HEK293 (cell line): Measurements from ENCODE around the gene C10orf88.

ENCODE experiments used
- BCL11A ChIP-seq: fragments of 450-650 bp; formaldehyde crosslinking; IDR thresholded peaks from 2 replicates; pipeline ENCODE4 v1.5.1; 2016; ENCODE audit warnings: low read depth, missing biosample characterization, missing genetic modification characterization
- KLF1 ChIP-seq: fragments of 450-650 bp; formaldehyde crosslinking; IDR thresholded peaks from 2 replicates; pipeline ENCODE4 v1.5.1; 2016; ENCODE audit warnings: missing biosample characterization, missing genetic modification characterization
- SCRT2 ChIP-seq: fragments of 450-650 bp; formaldehyde crosslinking; IDR thresholded peaks from 2 replicates; pipeline ENCODE4 v1.5.1; 2016; ENCODE audit warnings: missing biosample characterization, missing genetic modification characterization
- TRIM28 ChIP-seq: IDR thresholded peaks from 2 replicates; pipeline ENCODE4 v1.6.1; 2011; ENCODE audit warnings: low read length, control low read depth, borderline replicate concordance
- ZBTB48 ChIP-seq: fragments of 450-650 bp; formaldehyde crosslinking; IDR thresholded peaks from 2 replicates; pipeline ENCODE4 v1.5.1; 2016; ENCODE audit warnings: missing biosample characterization, missing genetic modification characterization
- ZBTB8A ChIP-seq: fragments of 450-650 bp; formaldehyde crosslinking; IDR thresholded peaks from 2 replicates; pipeline ENCODE4 v1.5.1; 2016; ENCODE audit warnings: missing biosample characterization, missing genetic modification characterization
- ZIC2 ChIP-seq: fragments of 450-650 bp; formaldehyde crosslinking; IDR thresholded peaks from 2 replicates; pipeline ENCODE4 v1.5.1; 2016; ENCODE audit warnings: missing biosample characterization, missing genetic modification characterization
- ZNF174 ChIP-seq: fragments of 450-650 bp; formaldehyde crosslinking; IDR thresholded peaks from 2 replicates; pipeline ENCODE4 v1.5.0; 2017; ENCODE audit warnings: missing biosample characterization, mild to moderate bottlenecking, missing genetic modification characterization
- ZNF239 ChIP-seq: fragments of 450-650 bp; formaldehyde crosslinking; IDR thresholded peaks from 2 replicates; pipeline ENCODE4 v1.5.1; 2016; ENCODE audit warnings: missing biosample characterization, missing genetic modification characterization
- ZNF248 ChIP-seq: fragments of 450-650 bp; formaldehyde crosslinking; IDR thresholded peaks from 2 replicates; pipeline ENCODE4 v1.5.1; 2017; ENCODE audit warnings: missing biosample characterization, missing genetic modification characterization
- ZNF311 ChIP-seq: fragments of 450-650 bp; formaldehyde crosslinking; IDR thresholded peaks from 2 replicates; pipeline ENCODE4 v1.5.1; 2017; ENCODE audit warnings: missing biosample characterization, missing genetic modification characterization, borderline replicate concordance
- ZNF354C ChIP-seq: fragments of 450-650 bp; formaldehyde crosslinking; IDR thresholded peaks from 2 replicates; pipeline ENCODE4 v1.5.1; 2016; ENCODE audit warnings: missing biosample characterization, missing genetic modification characterization, low read depth, borderline replicate concordance
- ZNF366 ChIP-seq: fragments of 450-650 bp; formaldehyde crosslinking; conservative IDR thresholded peaks from 2 replicates; pipeline ENCODE4 v1.5.1; 2016; ENCODE audit warnings: missing biosample characterization, missing genetic modification characterization
- ZNF37A ChIP-seq: fragments of 450-650 bp; IDR thresholded peaks from 2 replicates; pipeline ENCODE4 v1.5.1; 2018; ENCODE audit warnings: missing biosample characterization, missing genetic modification characterization
- ZNF529 ChIP-seq: fragments of 450-650 bp; formaldehyde crosslinking; IDR thresholded peaks from 2 replicates; pipeline ENCODE4 v1.5.1; 2017; ENCODE audit warnings: missing genetic modification characterization, missing biosample characterization; ENCODE audit not compliant: insufficient replicate concordance
- ZNF621 ChIP-seq: fragments of 450-650 bp; formaldehyde crosslinking; IDR thresholded peaks from 2 replicates; pipeline ENCODE4 v1.5.1; 2017; ENCODE audit warnings: missing biosample characterization, missing genetic modification characterization
- ZNF624 ChIP-seq: fragments of 450-650 bp; formaldehyde crosslinking; IDR thresholded peaks from 2 replicates; pipeline ENCODE4 v1.5.1; 2017; ENCODE audit warnings: missing biosample characterization, missing genetic modification characterization
- ZNF677 ChIP-seq: fragments of 450-650 bp; IDR thresholded peaks from 2 replicates; pipeline ENCODE4 v1.5.0; 2018; ENCODE audit warnings: missing biosample characterization, mild to moderate bottlenecking, missing genetic modification characterization, moderate library complexity
- ZNF785 ChIP-seq: fragments of 450-650 bp; formaldehyde crosslinking; IDR thresholded peaks from 2 replicates; pipeline ENCODE4 v1.5.1; 2016; ENCODE audit warnings: missing biosample characterization, missing genetic modification characterization
- ZSCAN23 ChIP-seq: fragments of 450-650 bp; formaldehyde crosslinking; IDR thresholded peaks from 2 replicates; pipeline ENCODE4 v1.5.1; 2016; ENCODE audit warnings: missing biosample characterization, missing genetic modification characterization
- ZXDB ChIP-seq: fragments of 450-650 bp; formaldehyde crosslinking; IDR thresholded peaks from 2 replicates; pipeline ENCODE4 v1.5.1; 2016; ENCODE audit warnings: missing biosample characterization, missing genetic modification characterization
- TF ChIP-seq, protein P1 (sequence below): fragments of 450-650 bp; formaldehyde crosslinking; IDR thresholded peaks from 2 replicates; pipeline ENCODE4 v1.5.1; 2016; ENCODE audit warnings: missing biosample characterization, missing genetic modification characterization
- TF ChIP-seq, protein P2 (sequence below): fragments of 450-650 bp; formaldehyde crosslinking; IDR thresholded peaks from 2 replicates; pipeline ENCODE4 v1.5.1; 2016; ENCODE audit warnings: missing biosample characterization, missing genetic modification characterization
- TF ChIP-seq, protein P3 (sequence below): fragments of 450-650 bp; formaldehyde crosslinking; IDR thresholded peaks from 2 replicates; pipeline ENCODE4 v1.5.1; 2016; ENCODE audit warnings: missing biosample characterization, missing genetic modification characterization
- TF ChIP-seq, protein P4 (sequence below): fragments of 450-650 bp; IDR thresholded peaks from 2 replicates; pipeline ENCODE4 v1.5.1; 2018; ENCODE audit warnings: missing biosample characterization, mild to moderate bottlenecking, missing genetic modification characterization
- TF ChIP-seq, protein P5 (sequence below): fragments of 450-650 bp; formaldehyde crosslinking; IDR thresholded peaks from 2 replicates; pipeline ENCODE4 v1.5.1; 2016; ENCODE audit warnings: missing biosample characterization, missing genetic modification characterization, low read depth
- TF ChIP-seq, protein P6 (sequence below): fragments of 450-650 bp; formaldehyde crosslinking; IDR thresholded peaks from 2 replicates; pipeline ENCODE4 v1.5.0; 2017; ENCODE audit warnings: missing biosample characterization, missing genetic modification characterization, borderline replicate concordance

Gene C10orf88

DNA sequence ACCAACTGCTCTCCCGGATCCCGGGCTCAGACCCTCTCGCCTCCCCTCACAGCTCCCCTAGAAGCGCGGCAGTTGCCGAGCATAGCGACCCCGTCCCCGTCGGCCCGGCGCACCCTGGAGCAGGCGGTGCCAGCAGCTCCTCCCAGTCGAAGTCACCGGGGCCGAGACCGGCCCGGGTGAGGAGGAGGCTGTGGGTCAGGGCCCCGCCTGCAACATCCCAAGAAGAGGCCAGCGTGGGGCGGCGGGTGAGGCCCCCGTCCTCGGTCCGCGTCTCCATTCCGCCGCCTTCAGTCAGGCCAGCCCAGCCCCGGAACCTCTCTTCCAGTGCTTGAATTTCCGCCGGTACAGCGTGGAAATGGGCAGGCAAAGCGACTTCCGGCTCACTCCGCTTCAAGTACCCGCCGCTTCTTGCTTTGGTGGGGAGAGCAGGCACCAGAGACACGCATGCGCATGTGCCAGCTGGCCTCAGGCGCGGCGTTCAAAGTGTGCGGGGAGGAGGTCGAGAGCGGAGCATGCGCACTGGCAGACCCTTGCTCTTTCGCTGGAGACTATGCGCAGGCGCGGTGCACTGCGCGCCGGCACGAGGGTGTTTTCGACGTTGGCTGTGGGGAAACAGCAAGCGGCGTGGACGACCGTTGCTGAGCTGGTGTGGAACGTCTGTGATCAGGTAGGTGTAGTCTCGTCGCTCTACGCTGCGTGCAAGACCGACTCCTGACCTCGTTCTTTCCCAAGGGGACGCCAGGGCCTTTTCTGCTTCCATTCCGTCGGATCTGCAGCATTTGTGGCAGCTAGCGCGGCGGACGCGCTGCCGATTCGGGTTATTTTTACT is at the start of gene C10orf88 (continued):
- TF ChIP-seq, protein P1, sequence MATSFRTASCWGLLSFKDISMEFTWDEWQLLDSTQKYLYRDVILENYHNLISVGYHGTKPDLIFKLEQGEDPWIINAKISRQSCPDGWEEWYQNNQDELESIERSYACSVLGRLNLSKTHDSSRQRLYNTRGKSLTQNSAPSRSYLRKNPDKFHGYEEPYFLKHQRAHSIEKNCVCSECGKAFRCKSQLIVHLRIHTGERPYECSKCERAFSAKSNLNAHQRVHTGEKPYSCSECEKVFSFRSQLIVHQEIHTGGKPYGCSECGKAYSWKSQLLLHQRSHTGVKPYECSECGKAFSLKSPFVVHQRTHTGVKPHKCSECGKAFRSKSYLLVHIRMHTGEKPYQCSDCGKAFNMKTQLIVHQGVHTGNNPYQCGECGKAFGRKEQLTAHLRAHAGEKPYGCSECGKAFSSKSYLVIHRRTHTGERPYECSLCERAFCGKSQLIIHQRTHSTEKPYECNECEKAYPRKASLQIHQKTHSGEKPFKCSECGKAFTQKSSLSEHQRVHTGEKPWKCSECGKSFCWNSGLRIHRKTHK (tag by site-specific recombination): no peak
- TF ChIP-seq ZNF174 (tag by site-specific recombination): no peak
- TF ChIP-seq ZNF248 (tag by site-specific recombination): no peak
- TF ChIP-seq ZNF239 (tag by site-specific recombination): no peak
- peak; percentile 70; the same call in 1 of the 2 replicates for TF ChIP-seq ZSCAN23 (tag by site-specific recombination)
- TF ChIP-seq, protein P2, sequence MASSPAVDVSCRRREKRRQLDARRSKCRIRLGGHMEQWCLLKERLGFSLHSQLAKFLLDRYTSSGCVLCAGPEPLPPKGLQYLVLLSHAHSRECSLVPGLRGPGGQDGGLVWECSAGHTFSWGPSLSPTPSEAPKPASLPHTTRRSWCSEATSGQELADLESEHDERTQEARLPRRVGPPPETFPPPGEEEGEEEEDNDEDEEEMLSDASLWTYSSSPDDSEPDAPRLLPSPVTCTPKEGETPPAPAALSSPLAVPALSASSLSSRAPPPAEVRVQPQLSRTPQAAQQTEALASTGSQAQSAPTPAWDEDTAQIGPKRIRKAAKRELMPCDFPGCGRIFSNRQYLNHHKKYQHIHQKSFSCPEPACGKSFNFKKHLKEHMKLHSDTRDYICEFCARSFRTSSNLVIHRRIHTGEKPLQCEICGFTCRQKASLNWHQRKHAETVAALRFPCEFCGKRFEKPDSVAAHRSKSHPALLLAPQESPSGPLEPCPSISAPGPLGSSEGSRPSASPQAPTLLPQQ (tag by site-specific recombination): peak; percentile 90
- TF ChIP-seq ZNF366 (tag by site-specific recombination): no peak
- no peak for TF ChIP-seq ZNF621
- TF ChIP-seq SCRT2 (tag by site-specific recombination): 0 out of 2 replicates have a peak, but pooled peaks have one; percentile 29
- no peak for TF ChIP-seq BCL11A (tag by site-specific recombination)
- TF ChIP-seq ZBTB48 (tag by site-specific recombination): peak; percentile 56; the same call in 1 of the 2 replicates
- no peak for TF ChIP-seq ZNF529 (tag by site-specific recombination)
- no peak for TF ChIP-seq ZNF311 (tag by site-specific recombination)
- TF ChIP-seq ZNF37A (tag by site-specific recombination): 0 out of 2 replicates have a peak, but pooled peaks have one; percentile 11
- no peak for TF ChIP-seq ZNF354C (tag by site-specific recombination)
- TF ChIP-seq, protein P3, sequence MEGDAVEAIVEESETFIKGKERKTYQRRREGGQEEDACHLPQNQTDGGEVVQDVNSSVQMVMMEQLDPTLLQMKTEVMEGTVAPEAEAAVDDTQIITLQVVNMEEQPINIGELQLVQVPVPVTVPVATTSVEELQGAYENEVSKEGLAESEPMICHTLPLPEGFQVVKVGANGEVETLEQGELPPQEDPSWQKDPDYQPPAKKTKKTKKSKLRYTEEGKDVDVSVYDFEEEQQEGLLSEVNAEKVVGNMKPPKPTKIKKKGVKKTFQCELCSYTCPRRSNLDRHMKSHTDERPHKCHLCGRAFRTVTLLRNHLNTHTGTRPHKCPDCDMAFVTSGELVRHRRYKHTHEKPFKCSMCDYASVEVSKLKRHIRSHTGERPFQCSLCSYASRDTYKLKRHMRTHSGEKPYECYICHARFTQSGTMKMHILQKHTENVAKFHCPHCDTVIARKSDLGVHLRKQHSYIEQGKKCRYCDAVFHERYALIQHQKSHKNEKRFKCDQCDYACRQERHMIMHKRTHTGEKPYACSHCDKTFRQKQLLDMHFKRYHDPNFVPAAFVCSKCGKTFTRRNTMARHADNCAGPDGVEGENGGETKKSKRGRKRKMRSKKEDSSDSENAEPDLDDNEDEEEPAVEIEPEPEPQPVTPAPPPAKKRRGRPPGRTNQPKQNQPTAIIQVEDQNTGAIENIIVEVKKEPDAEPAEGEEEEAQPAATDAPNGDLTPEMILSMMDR (tag by site-specific recombination): peak; percentile 65; the same call in 1 of the 2 replicates
- TF ChIP-seq, protein P4, sequence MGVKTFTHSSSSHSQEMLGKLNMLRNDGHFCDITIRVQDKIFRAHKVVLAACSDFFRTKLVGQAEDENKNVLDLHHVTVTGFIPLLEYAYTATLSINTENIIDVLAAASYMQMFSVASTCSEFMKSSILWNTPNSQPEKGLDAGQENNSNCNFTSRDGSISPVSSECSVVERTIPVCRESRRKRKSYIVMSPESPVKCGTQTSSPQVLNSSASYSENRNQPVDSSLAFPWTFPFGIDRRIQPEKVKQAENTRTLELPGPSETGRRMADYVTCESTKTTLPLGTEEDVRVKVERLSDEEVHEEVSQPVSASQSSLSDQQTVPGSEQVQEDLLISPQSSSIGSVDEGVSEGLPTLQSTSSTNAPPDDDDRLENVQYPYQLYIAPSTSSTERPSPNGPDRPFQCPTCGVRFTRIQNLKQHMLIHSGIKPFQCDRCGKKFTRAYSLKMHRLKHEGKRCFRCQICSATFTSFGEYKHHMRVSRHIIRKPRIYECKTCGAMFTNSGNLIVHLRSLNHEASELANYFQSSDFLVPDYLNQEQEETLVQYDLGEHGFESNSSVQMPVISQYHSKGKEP (tag by site-specific recombination): no peak; the same call in 1 of the 2 replicates
- peak; percentile 32; the same call in 1 of the 2 replicates for TF ChIP-seq ZBTB8A (tag by site-specific recombination)
- TF ChIP-seq ZNF624: no peak
- TF ChIP-seq ZNF677 (tag by site-specific recombination): 0 out of 2 replicates have a peak, but pooled peaks have one; percentile 8
- TF ChIP-seq ZIC2 (tag by site-specific recombination): no peak
- 0 out of 2 replicates have a peak, but pooled peaks have one; percentile 42 for TF ChIP-seq ZNF785 (tag by site-specific recombination)
- peak; percentile 91 for TF ChIP-seq ZXDB
- TF ChIP-seq, protein P5, sequence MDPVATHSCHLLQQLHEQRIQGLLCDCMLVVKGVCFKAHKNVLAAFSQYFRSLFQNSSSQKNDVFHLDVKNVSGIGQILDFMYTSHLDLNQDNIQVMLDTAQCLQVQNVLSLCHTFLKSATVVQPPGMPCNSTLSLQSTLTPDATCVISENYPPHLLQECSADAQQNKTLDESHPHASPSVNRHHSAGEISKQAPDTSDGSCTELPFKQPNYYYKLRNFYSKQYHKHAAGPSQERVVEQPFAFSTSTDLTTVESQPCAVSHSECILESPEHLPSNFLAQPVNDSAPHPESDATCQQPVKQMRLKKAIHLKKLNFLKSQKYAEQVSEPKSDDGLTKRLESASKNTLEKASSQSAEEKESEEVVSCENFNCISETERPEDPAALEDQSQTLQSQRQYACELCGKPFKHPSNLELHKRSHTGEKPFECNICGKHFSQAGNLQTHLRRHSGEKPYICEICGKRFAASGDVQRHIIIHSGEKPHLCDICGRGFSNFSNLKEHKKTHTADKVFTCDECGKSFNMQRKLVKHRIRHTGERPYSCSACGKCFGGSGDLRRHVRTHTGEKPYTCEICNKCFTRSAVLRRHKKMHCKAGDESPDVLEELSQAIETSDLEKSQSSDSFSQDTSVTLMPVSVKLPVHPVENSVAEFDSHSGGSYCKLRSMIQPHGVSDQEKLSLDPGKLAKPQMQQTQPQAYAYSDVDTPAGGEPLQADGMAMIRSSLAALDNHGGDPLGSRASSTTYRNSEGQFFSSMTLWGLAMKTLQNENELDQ (tag by site-specific recombination): no peak
- peak; percentile 78; the same call in 1 of the 2 replicates for TF ChIP-seq TRIM28
- TF ChIP-seq, protein P6, sequence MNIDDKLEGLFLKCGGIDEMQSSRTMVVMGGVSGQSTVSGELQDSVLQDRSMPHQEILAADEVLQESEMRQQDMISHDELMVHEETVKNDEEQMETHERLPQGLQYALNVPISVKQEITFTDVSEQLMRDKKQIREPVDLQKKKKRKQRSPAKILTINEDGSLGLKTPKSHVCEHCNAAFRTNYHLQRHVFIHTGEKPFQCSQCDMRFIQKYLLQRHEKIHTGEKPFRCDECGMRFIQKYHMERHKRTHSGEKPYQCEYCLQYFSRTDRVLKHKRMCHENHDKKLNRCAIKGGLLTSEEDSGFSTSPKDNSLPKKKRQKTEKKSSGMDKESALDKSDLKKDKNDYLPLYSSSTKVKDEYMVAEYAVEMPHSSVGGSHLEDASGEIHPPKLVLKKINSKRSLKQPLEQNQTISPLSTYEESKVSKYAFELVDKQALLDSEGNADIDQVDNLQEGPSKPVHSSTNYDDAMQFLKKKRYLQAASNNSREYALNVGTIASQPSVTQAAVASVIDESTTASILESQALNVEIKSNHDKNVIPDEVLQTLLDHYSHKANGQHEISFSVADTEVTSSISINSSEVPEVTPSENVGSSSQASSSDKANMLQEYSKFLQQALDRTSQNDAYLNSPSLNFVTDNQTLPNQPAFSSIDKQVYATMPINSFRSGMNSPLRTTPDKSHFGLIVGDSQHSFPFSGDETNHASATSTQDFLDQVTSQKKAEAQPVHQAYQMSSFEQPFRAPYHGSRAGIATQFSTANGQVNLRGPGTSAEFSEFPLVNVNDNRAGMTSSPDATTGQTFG (tag by site-specific recombination): no peak
- TF ChIP-seq KLF1: no peak
